ENCODE data around the gene CCDC182.

CCDC182 gene

GRCh38 chr17:57762452-57763395, 17.6 kb upstream of the CCDC182 start:
- TF ChIP-seq MAX (IDR thresholded peaks at IDR 0.05; ENCODE audit: low read depth, low read length) (no peak), CTCF (IDR thresholded peaks at IDR 0.05; ENCODE audit: low read depth, low read length) (no peak), POLR2A (IDR thresholded peaks at IDR 0.05; ENCODE audit: extremely low read depth, insufficient read length) (no peak), MYC (IDR thresholded peaks at IDR 0.05; ENCODE audit: low read depth, low read length) (no peak)
- H3K4me3 ChIP-seq (ENCODE audit: low read depth, low read length): no peak overlapping the region
- DNase-seq (ENCODE audit: low read depth): no peak

- TF ChIP-seq MYC (IDR thresholded peaks at IDR 0.05; ENCODE audit: low read depth, low read length) (no peak), MAX (IDR thresholded peaks at IDR 0.05; ENCODE audit: low read depth, low read length) (no peak), POLR2A (IDR thresholded peaks at IDR 0.05; ENCODE audit: extremely low read depth, insufficient read length) (no peak), CTCF (IDR thresholded peaks at IDR 0.05; ENCODE audit: low read depth, low read length) (no peak)
Observed at GRCh38 chr17:57761887-57762286, 16.8 kb upstream of the CCDC182 start.

GRCh38 chr17:57760046-57760445, 14.9 kb upstream of the CCDC182 start:
- TF ChIP-seq POLR2A (IDR thresholded peaks at IDR 0.05; ENCODE audit: extremely low read depth, insufficient read length): no peak
- TF ChIP-seq MAX (IDR thresholded peaks at IDR 0.05; ENCODE audit: low read depth, low read length): no peak
- TF ChIP-seq CTCF (IDR thresholded peaks at IDR 0.05; ENCODE audit: low read depth, low read length): no peak
- TF ChIP-seq MYC (IDR thresholded peaks at IDR 0.05; ENCODE audit: low read depth, low read length): no peak
- no peak overlapping the region for H3K4me3 ChIP-seq (ENCODE audit: low read depth, low read length)
- DNase-seq (ENCODE audit: low read depth): no peak

More at GRCh38 chr17:57761887-57762286, 16.8 kb upstream of the CCDC182 start:
- no peak for DNase-seq (ENCODE audit: low read depth)
- no peak overlapping the region for H3K4me3 ChIP-seq (ENCODE audit: low read depth, low read length)

GRCh38 chr17:57758654-57759053, 13.6 kb upstream of the CCDC182 start:
- H3K4me3 ChIP-seq (ENCODE audit: low read depth, low read length): no peak overlapping the region
- DNase-seq (ENCODE audit: low read depth): no peak
- TF ChIP-seq POLR2A (IDR thresholded peaks at IDR 0.05; ENCODE audit: extremely low read depth, insufficient read length): no peak
- TF ChIP-seq CTCF (IDR thresholded peaks at IDR 0.05; ENCODE audit: low read depth, low read length): no peak

GRCh38 chr17:57757735-57758134, 12.6 kb upstream of the CCDC182 start:
- TF ChIP-seq CTCF (IDR thresholded peaks at IDR 0.05; ENCODE audit: low read depth, low read length): no peak
- TF ChIP-seq POLR2A (IDR thresholded peaks at IDR 0.05; ENCODE audit: extremely low read depth, insufficient read length): no peak
- TF ChIP-seq MYC (IDR thresholded peaks at IDR 0.05; ENCODE audit: low read depth, low read length): no peak
- no peak for TF ChIP-seq MAX (IDR thresholded peaks at IDR 0.05; ENCODE audit: low read depth, low read length)
- no peak overlapping the region for H3K4me3 ChIP-seq (ENCODE audit: low read depth, low read length)
- DNase-seq (ENCODE audit: low read depth): no peak
